SK-N-SH treated with all-trans-retinoic acid at 6 μM for 48 hours (cell line): ENCODE measurements around the gene IARS2.

Source experiments
- ATAC-seq: fragments of 200-7000 bp; cut with Tn5 transposase; 3 replicates; pipeline ENCODE4 v1.9.1; 2020; ENCODE audit warnings: mild to moderate bottlenecking, moderate library complexity
- BACH2 ChIP-seq: fragments of 250-450 bp; sonication (Bioruptor Pico); IDR thresholded peaks from 2 replicates; pipeline ENCODE4 v1.9.0; 2021; ENCODE audit warnings: mild to moderate bottlenecking, borderline replicate concordance
- CREB5 ChIP-seq: fragments of 250-450 bp; sonication (Bioruptor Pico); IDR thresholded peaks from 2 replicates; pipeline ENCODE4 v1.5.1; 2020; ENCODE audit warnings: low read depth, mild to moderate bottlenecking, moderate library complexity
- CSRNP3 ChIP-seq: fragments of 250-450 bp; sonication (Bioruptor Pico); IDR thresholded peaks from 2 replicates; pipeline ENCODE4 v1.5.1; 2021; ENCODE audit warnings: mild to moderate bottlenecking, moderate library complexity
- ESRRG ChIP-seq: fragments of 250-450 bp; sonication (Bioruptor Pico); IDR thresholded peaks from 2 replicates; pipeline ENCODE4 v1.6.1; 2021; ENCODE audit warnings: mild to moderate bottlenecking
- GLIS3 ChIP-seq: fragments of 250-450 bp; sonication (Bioruptor Pico); IDR thresholded peaks from 2 replicates; pipeline ENCODE4 v1.5.0; 2020; ENCODE audit warnings: mild to moderate bottlenecking, moderate library complexity
- ISL1 ChIP-seq: fragments of 250-450 bp; sonication (Bioruptor Pico); IDR thresholded peaks from 2 replicates; pipeline ENCODE4 v2.1.2; 2022; ENCODE audit warnings: mild to moderate bottlenecking, moderate library complexity
- OSR1 ChIP-seq: fragments of 250-450 bp; sonication (Bioruptor Pico); IDR thresholded peaks from 2 replicates; pipeline ENCODE4 v1.8.0; 2022; ENCODE audit warnings: moderate library complexity, mild to moderate bottlenecking, inconsistent platforms
- PATZ1 ChIP-seq: fragments of 250-450 bp; sonication (Bioruptor Pico); IDR thresholded peaks from 2 replicates; pipeline ENCODE4 v1.8.0; 2020; ENCODE audit warnings: mild to moderate bottlenecking, moderate library complexity, borderline replicate concordance
- POU6F1 ChIP-seq: fragments of 250-450 bp; sonication (Bioruptor Pico); IDR thresholded peaks from 2 replicates; pipeline ENCODE4 v1.8.0; 2021; ENCODE audit warnings: low read depth, mild to moderate bottlenecking, moderate library complexity, borderline replicate concordance
- PPARA ChIP-seq: fragments of 250-450 bp; sonication (Bioruptor Pico); IDR thresholded peaks from 2 replicates; pipeline ENCODE4 v1.5.0; 2020; ENCODE audit warnings: mild to moderate bottlenecking, borderline replicate concordance
- RARB ChIP-seq: fragments of 250-450 bp; sonication (Bioruptor Pico); IDR thresholded peaks from 2 replicates; pipeline ENCODE4 v1.8.0; 2021; ENCODE audit warnings: mild to moderate bottlenecking, moderate library complexity
- TCF4 ChIP-seq: fragments of 250-450 bp; sonication (Bioruptor Pico); IDR thresholded peaks from 2 replicates; pipeline ENCODE4 v1.8.0; 2021; ENCODE audit warnings: mild to moderate bottlenecking, moderate library complexity, borderline replicate concordance
- TOX ChIP-seq: fragments of 250-450 bp; sonication (Bioruptor Pico); IDR thresholded peaks from 2 replicates; pipeline ENCODE4 v1.8.0; 2021; ENCODE audit warnings: mild to moderate bottlenecking, moderate library complexity, borderline replicate concordance
- TSHZ2 ChIP-seq: fragments of 250-450 bp; sonication (Bioruptor Pico); IDR thresholded peaks from 2 replicates; pipeline ENCODE4 v1.5.0; 2020; ENCODE audit warnings: mild to moderate bottlenecking, moderate library complexity
- ZC3H10 ChIP-seq: fragments of 250-450 bp; sonication (Bioruptor Pico); IDR thresholded peaks from 2 replicates; pipeline ENCODE4 v1.5.1; 2021; ENCODE audit warnings: mild to moderate bottlenecking, moderate library complexity
- ZFP3 ChIP-seq: fragments of 250-450 bp; sonication (Bioruptor Pico); IDR thresholded peaks from 2 replicates; pipeline ENCODE4 v1.5.0; 2020; ENCODE audit warnings: mild to moderate bottlenecking, moderate library complexity
- ZFP30 ChIP-seq: fragments of 450-650 bp; formaldehyde crosslinking; IDR thresholded peaks from 2 replicates; pipeline ENCODE4 v1.5.0; 2022; ENCODE audit warnings: mild to moderate bottlenecking, moderate library complexity
- ZNF565 ChIP-seq: fragments of 450-650 bp; formaldehyde crosslinking; conservative IDR thresholded peaks from 2 replicates; pipeline ENCODE4 v1.5.0; 2020; ENCODE audit warnings: low read depth, mild to moderate bottlenecking, moderate library complexity
- ZNF70 ChIP-seq: fragments of 450-650 bp; formaldehyde crosslinking; IDR thresholded peaks from 2 replicates; pipeline ENCODE4 v1.5.0; 2020; ENCODE audit warnings: mild to moderate bottlenecking, moderate library complexity
- ZNF8 ChIP-seq: fragments of 450-650 bp; formaldehyde crosslinking; IDR thresholded peaks from 2 replicates; pipeline ENCODE4 v1.5.0; 2020; ENCODE audit warnings: mild to moderate bottlenecking, moderate library complexity

IARS2 gene

GRCh38 chr1:220176540-220176939 is 82.6 kb downstream of the IARS2 start:
- no peak for TF ChIP-seq CREB5 (CRISPR knock-in tag)
- no peak for TF ChIP-seq ESRRG (CRISPR knock-in tag)
- no peak for TF ChIP-seq TSHZ2
- TF ChIP-seq ZFP30 (CRISPR knock-in tag): no peak
- no peak for TF ChIP-seq CSRNP3 (CRISPR knock-in tag)
- TF ChIP-seq ZC3H10 (CRISPR knock-in tag): no peak
- no peak for TF ChIP-seq ZFP3 (CRISPR knock-in tag)
- TF ChIP-seq OSR1 (CRISPR knock-in tag): no peak
- no peak for TF ChIP-seq ZNF8 (CRISPR knock-in tag)
- TF ChIP-seq TOX: no peak
- no peak for TF ChIP-seq PATZ1
- TF ChIP-seq TCF4 (CRISPR knock-in tag): no peak
- TF ChIP-seq POU6F1 (CRISPR knock-in tag): no peak
- TF ChIP-seq ZNF565 (CRISPR knock-in tag): no peak
- no peak for TF ChIP-seq PPARA (CRISPR knock-in tag)
- no peak for TF ChIP-seq GLIS3
- no peak for ATAC-seq

- no peak for TF ChIP-seq PATZ1
- no peak for TF ChIP-seq RARB
- no peak for TF ChIP-seq POU6F1 (CRISPR knock-in tag)
- no peak for TF ChIP-seq BACH2 (CRISPR knock-in tag)
- no peak for TF ChIP-seq ZNF70 (CRISPR knock-in tag)
- TF ChIP-seq ISL1 (CRISPR knock-in tag): no peak
- TF ChIP-seq ZFP30 (CRISPR knock-in tag): no peak
- TF ChIP-seq ZNF8 (CRISPR knock-in tag): no peak
- TF ChIP-seq TOX: no peak
- TF ChIP-seq ESRRG (CRISPR knock-in tag): no peak
- TF ChIP-seq ZNF565 (CRISPR knock-in tag): no peak
- no peak for TF ChIP-seq PPARA (CRISPR knock-in tag)
- TF ChIP-seq CREB5 (CRISPR knock-in tag): no peak
- TF ChIP-seq, all 23 proteins: peak for 0
- ATAC-seq: no peak
Measured at GRCh38 chr1:220182111-220182510, 88.2 kb downstream of the IARS2 start.
